ENCODE results near the gene TAF1L. TPM values are rescaled to one million over a fixed set of nuclear protein-coding genes. Genes with fewer than 3 reads are reported as not detected.

TAF1L gene
- total and polyA plus RNA-seq, 2 donors (not counting 1 experiment from before 2014, with no cell fraction given) = not detected

- intact Hi-C loops (cut with micrococcal nuclease) = no loop called here
- ATAC-seq (ENCODE audit: low read depth) (no peak), DNase-seq (no peak)
- Histone ChIP-seq H3K9me3 (ENCODE audit: control extremely low read depth in 1 of 3, control insufficient read depth in 2 of 3, insufficient read depth in 1 of 3, low read length in 2 of 3) (no peaks in the 10 kb centered on the region), H3K4me1 (ENCODE audit: control insufficient read depth in 2 of 2, insufficient read depth in 2 of 2, low read length in 2 of 2) (no peaks in the 10 kb centered on the region), H3K36me3 (replicated peaks in 1 of 2; ENCODE audit: control extremely low read depth in 1 of 2, control insufficient read depth in 1 of 2, extremely low read depth in 1 of 2, insufficient read depth in 2 of 2, low read length in 1 of 2) (no peaks in the 10 kb centered on the region), H3K27ac (ENCODE audit: low read length in 2 of 2) (no peak overlapping the region), H3K4me3 (ENCODE audit: control extremely low read depth in 1 of 5, extremely low read depth in 1 of 5, insufficient read depth in 1 of 5, low read depth in 2 of 5, low read length in 4 of 5) (no peak overlapping the region), H3K79me2 (ENCODE audit: control insufficient read depth, insufficient read depth, low read length) (no peaks in the 10 kb centered on the region), H3K4me2 (replicated peaks; ENCODE audit: low read depth, low read length, poor library complexity, severe bottlenecking) (no peak overlapping the region), H2AFZ (ENCODE audit: insufficient read depth, low read depth, low read length, poor library complexity, severe bottlenecking) (no peak overlapping the region), H3K9ac (ENCODE audit: low read length) (no peak overlapping the region), H3K27me3 (replicated peaks in 1 of 4; ENCODE audit: control extremely low read depth in 1 of 4, control insufficient read depth in 3 of 4, insufficient read depth in 4 of 4, low read length in 3 of 4) (peaks cover 0 to 3% (median 0%) of the 10 kb centered on the region in 4 experiments), H4K20me1 (ENCODE audit: control insufficient read depth, insufficient read depth, low read length, poor library complexity, severe bottlenecking) (no peaks in the 10 kb centered on the region)
- no peak overlapping the region for H3K27ac Mint-ChIP-seq
- TF ChIP-seq CTCF (IDR thresholded peaks at IDR 0.05) (no peak), EZH2 (IDR thresholded peaks at IDR 0.05; ENCODE audit: borderline replicate concordance, insufficient read depth, low read depth, low read length, poor library complexity, severe bottlenecking) (no peak)
- ChIA-PET POLR2A (no interaction called here), CTCF (interaction anchor here (1.2 kb wide), 2 partner anchors 8 to 17 kb away, joined by 3 read pairs; no protein-coding TSS in a partner anchor)
- H3K4me3 Mint-ChIP-seq = no peak overlapping the region
- peaks cover 9% of the 10 kb centered on the region for H3K4me1 Mint-ChIP-seq
- H3K27me3 Mint-ChIP-seq = peaks cover 23% of the 10 kb centered on the region
- no peaks in the 10 kb centered on the region for H3K9me3 Mint-ChIP-seq (ENCODE audit: insufficient read depth)
- 42% methylated on average over 4 of the region's 4 CpGs for WGBS (ENCODE audit: insufficient coverage)
Observed at GRCh38 chr9:32596096-32596865, 39.2 kb downstream of the TAF1L start.

GRCh38 chr9:32590898-32591297 is 44.6 kb downstream of the TAF1L start:
- no peak for ATAC-seq (ENCODE audit: low read depth)
- no CpG with 5 or more reads among the region's 1 CpG for WGBS (ENCODE audit: insufficient coverage)
- H3K9ac ChIP-seq (ENCODE audit: low read length) = no peak overlapping the region
- ChIA-PET CTCF (interaction anchor here (1.3 to 4.0 kb wide), 3 partner anchors 9 to 212 kb away, joined by 3 to 35 read pairs (median 5); no protein-coding TSS in a partner anchor), POLR2A (no interaction called here)
- no peak overlapping the region for H3K4me3 ChIP-seq (ENCODE audit: control extremely low read depth in 1 of 5, extremely low read depth in 1 of 5, insufficient read depth in 1 of 5, low read depth in 2 of 5, low read length in 4 of 5)
- H3K27me3 ChIP-seq (replicated peaks in 1 of 4; ENCODE audit: control extremely low read depth in 1 of 4, control insufficient read depth in 3 of 4, insufficient read depth in 4 of 4, low read length in 3 of 4) = no peaks in the 10 kb centered on the region
- no peaks in the 10 kb centered on the region for H3K4me1 ChIP-seq (ENCODE audit: control insufficient read depth in 2 of 2, insufficient read depth in 2 of 2, low read length in 2 of 2)
- H3K27ac ChIP-seq (ENCODE audit: low read length in 2 of 2) = no peak overlapping the region
- H4K20me1 ChIP-seq (ENCODE audit: control insufficient read depth, insufficient read depth, low read length, poor library complexity, severe bottlenecking) = no peaks in the 10 kb centered on the region
- Mint-ChIP-seq H3K27ac (no peak overlapping the region), H3K4me3 (no peak overlapping the region), H3K4me1 (no peaks in the 10 kb centered on the region), H3K9me3 (ENCODE audit: insufficient read depth) (no peaks in the 10 kb centered on the region), H3K27me3 (peaks cover 30% of the 10 kb centered on the region)
- intact Hi-C loops (cut with micrococcal nuclease) = no loop called here
- no peaks in the 10 kb centered on the region for H3K9me3 ChIP-seq (ENCODE audit: control extremely low read depth in 1 of 3, control insufficient read depth in 2 of 3, insufficient read depth in 1 of 3, low read length in 2 of 3)
- no peaks in the 10 kb centered on the region for H3K36me3 ChIP-seq (replicated peaks in 1 of 2; ENCODE audit: control extremely low read depth in 1 of 2, control insufficient read depth in 1 of 2, extremely low read depth in 1 of 2, insufficient read depth in 2 of 2, low read length in 1 of 2)
- H3K4me2 ChIP-seq (replicated peaks; ENCODE audit: low read depth, low read length, poor library complexity, severe bottlenecking) = no peak overlapping the region
- TF ChIP-seq CTCF (IDR thresholded peaks at IDR 0.05) = no peak
- TF ChIP-seq EZH2 (IDR thresholded peaks at IDR 0.05; ENCODE audit: borderline replicate concordance, insufficient read depth, low read depth, low read length, poor library complexity, severe bottlenecking) = no peak
- no peak for DNase-seq
- H3K79me2 ChIP-seq (ENCODE audit: control insufficient read depth, insufficient read depth, low read length) = no peaks in the 10 kb centered on the region
- no peak overlapping the region for H2AFZ ChIP-seq (ENCODE audit: insufficient read depth, low read depth, low read length, poor library complexity, severe bottlenecking)
